K562 (cell line): ENCODE results near the gene NBR1. TPM values are rescaled to one million over a fixed set of nuclear protein-coding genes. Genes with fewer than 3 reads are reported as not detected.
"Not testable (repeated sequence)": the region's sequence is repeated elsewhere in the genome, so short reads cannot be mapped to it uniquely, and the experiment has no call there.

ENCODE experiments used
- ATAC-seq: fragments of 200-7000 bp; cut with Tn5 transposase; 3 replicates; pipeline ENCODE4 v1.9.1; 2020; ENCODE audit warnings: moderate library complexity
- BruUV-seq: library from RNA; stranded (reverse); fragments of 400-500 nt; replicated peaks from 2 replicates; lab custom pipeline; 2021; lab: Mats Ljungman, UMichigan
- CTCF ChIA-PET: fragments of 300-600 bp; formaldehyde crosslinking; extraction: SDS; loops from one replicate; lab custom pipeline; 2021; ENCODE audit warnings: low intra/inter-chr PET ratio; lab: Yijun Ruan, JAX
- POLR2A ChIA-PET: fragments of 300-600, 350-650 bp; sonication (Branson Sonifier 250); formaldehyde crosslinking; extraction: SDS; loops from one replicate; lab custom pipeline; 2021; ENCODE audit warnings: antibody characterized with exemption, inconsistent platforms; lab: Yijun Ruan, JAX
- DNase-seq, 4 experiments: peaks; one replicate each; pipeline versions ENCODE4 v3.0.0 to v3.0.0-alpha.2; 2011 to 2018; ENCODE audit warnings: low spot score in 3 of 4, mixed read lengths in 3 of 4; ENCODE audit errors: extremely low read depth in 1 of 4
- FAIRE-seq: peaks from 2 replicates; lab custom pipeline; 2011; peaks lifted over from hg19 to GRCh38; lab: Jason Lieb, UNC
- H2AFZ ChIP-seq: 2 replicates; pipeline ENCODE4 v1.6.0; 2011; ENCODE audit warnings: low read depth, low read length, control low read depth, inconsistent platforms
- H3K27ac ChIP-seq: fragments of 200-600 bp; 3 replicates; pipeline ENCODE4 v1.8.0; 2011; ENCODE audit warnings: low read depth, mild to moderate bottlenecking, control low read depth, inconsistent platforms, low read length, moderate library complexity, mixed read lengths; ENCODE audit errors: extremely low read depth
- H3K27me3 ChIP-seq, 2 experiments: fragments of 300-600 bp in 1 of 2; 2 replicates in 1 of 2; 3 replicates in 1 of 2; pipeline versions ENCODE4 v1.6.0 to v1.8.0; 2011; ENCODE audit warnings: inconsistent platforms in 2 of 2, low read length in 2 of 2, mild to moderate bottlenecking in 1 of 2, mixed read lengths in 1 of 2, moderate library complexity in 1 of 2; ENCODE audit not compliant: control insufficient read depth in 2 of 2, insufficient read depth in 2 of 2
- H3K36me3 ChIP-seq: fragments of 300-600 bp; 3 replicates; pipeline ENCODE4 v1.8.0; 2011; ENCODE audit warnings: mild to moderate bottlenecking, low read length, inconsistent platforms; ENCODE audit not compliant: control insufficient read depth, insufficient read depth
- H3K4me1 ChIP-seq, 2 experiments: fragments of 200-600 bp in 1 of 2; replicated peaks in 1 of 2; 2 replicates in 1 of 2; 3 replicates in 1 of 2; pipeline versions ENCODE4 v1.5.1 to v1.8.0; 2011; ENCODE audit warnings: inconsistent platforms in 2 of 2, low read length in 2 of 2, mild to moderate bottlenecking in 1 of 2, mixed read lengths in 1 of 2, moderate library complexity in 1 of 2; ENCODE audit not compliant: control insufficient read depth in 2 of 2, insufficient read depth in 2 of 2
- H3K4me2 ChIP-seq: 2 replicates; pipeline ENCODE4 v1.6.1; 2011; ENCODE audit warnings: low read length, control low read depth, inconsistent platforms, mixed read lengths; ENCODE audit not compliant: insufficient read depth
- H3K4me3 ChIP-seq: fragments of 200-600 bp; sonication (generic), shearing (Covaris generic); 2 replicates; pipeline ENCODE4 v1.5.1; 2016; ENCODE audit warnings: control low read depth, inconsistent platforms
- H3K79me2 ChIP-seq: fragments of 200-600 bp; 3 replicates; pipeline ENCODE4 v1.8.0; 2011; ENCODE audit warnings: low read length, inconsistent platforms; ENCODE audit not compliant: control insufficient read depth, insufficient read depth
- H3K9ac ChIP-seq, 2 experiments: 2 replicates each; pipeline versions ENCODE4 v1.6.0 to v1.6.1; 2011; ENCODE audit warnings: low read depth in 2 of 2, low read length in 2 of 2, control low read depth in 1 of 2, inconsistent platforms in 1 of 2, mild to moderate bottlenecking in 1 of 2, mixed read lengths in 1 of 2; ENCODE audit not compliant: insufficient read depth in 1 of 2
- H3K9me1 ChIP-seq: one replicate; pipeline ENCODE4 v1.6.0; 2011; ENCODE audit warnings: inconsistent platforms, mild to moderate bottlenecking, low read length, moderate library complexity; ENCODE audit not compliant: control insufficient read depth, insufficient read depth
- H3K9me3 ChIP-seq: replicated peaks from 2 replicates; pipeline ENCODE4 v1.5.1; 2011; ENCODE audit warnings: low read depth, low read length, inconsistent platforms; ENCODE audit not compliant: control insufficient read depth, insufficient read depth
- H4K20me1 ChIP-seq: replicated peaks from 2 replicates; pipeline ENCODE4 v1.6.1; 2011; ENCODE audit warnings: low read length, inconsistent platforms, mixed read lengths; ENCODE audit not compliant: control insufficient read depth, insufficient read depth
- WGBS: fragments of 100-300 bp; shearing (Covaris generic); methylation state at CpG from one replicate; pipeline ENCODE4 v1.1.6; 2016; ENCODE audit warnings: low coverage, mixed read lengths; ENCODE audit not compliant: insufficient coverage; ENCODE audit errors: missing lambda C conversion rate; 5-methylcytosine and 5-hydroxymethylcytosine counted together
- in situ Hi-C: fragments of 300-500 bp; cut with MboI; formaldehyde crosslinking; loops from 4 replicates; pipeline ENCODE4 v1.15.0; 2018; ENCODE audit warnings: inconsistent platforms, mixed read lengths
- intact Hi-C: fragments of 100-400 bp; cut with micrococcal nuclease; formaldehyde crosslinking; loops from 2 replicates; pipeline ENCODE4 v1.14.2; 2022
- polyA plus RNA-seq, 8 experiments: library from polyadenylated mRNA; depleted of rRNA in 4 of 8; stranded (reverse) in 5 of 8; unstranded in 3 of 8; fragments of >200 nt; fragmentation: Nextera tagmentation in 2 of 8; fragmentation: Illumina TruSeq in 1 of 8; extraction: Ambion mirVana in 2 of 8; extraction: Trizol in 1 of 8; gene quantifications; 2 replicates each; pipeline versions ENCODE4 v1.2.1 to v1.2.3, GENCODE V29; 2011 to 2014; ENCODE audit warnings: inconsistent platforms in 1 of 8, missing spikeins in 1 of 8
- total RNA-seq, 7 experiments: library from RNA; depleted of rRNA in 6 of 7; stranded (reverse); fragments of >200 nt in 6 of 7; fragmentation: Illumina TruSeq in 2 of 7; extraction: Trizol in 2 of 7; gene quantifications; 2 replicates each; pipeline versions ENCODE4 v1.2.1 to v1.2.3, GENCODE V29; 2011 to 2021; ENCODE audit warnings: low replicate concordance in 1 of 7

Gene NBR1
- total and polyA plus RNA-seq, 9 of the 15 experiments (the other 6 are each of a cell fraction or from before 2014, with no cell fraction given): 4.2 to 70.1 (median 39.9) TPM

DNA sequence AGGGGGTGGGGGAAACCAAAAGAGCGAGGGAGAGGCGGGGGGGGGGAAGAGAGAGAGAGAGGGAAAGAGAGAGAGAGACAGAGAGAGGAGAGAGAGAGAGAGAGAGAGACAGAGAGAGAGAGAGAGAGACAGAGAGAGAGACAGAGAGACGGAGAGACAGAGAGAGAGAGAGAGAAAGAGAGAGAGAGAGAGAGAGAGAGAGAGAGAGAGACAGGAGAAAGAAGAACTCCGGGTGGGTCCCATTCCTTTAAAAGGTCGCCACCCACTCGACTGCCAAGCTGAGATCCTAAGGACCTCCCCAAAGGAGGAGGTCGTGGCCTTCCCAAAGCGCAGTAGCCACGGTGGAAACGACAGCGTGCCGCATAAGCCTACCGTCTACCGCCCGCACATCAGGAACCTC is 62.2 kb downstream of the NBR1 start:
- H3K4me2 ChIP-seq, H4K20me1 ChIP-seq, H3K9me1 ChIP-seq, H3K9ac ChIP-seq, CTCF ChIA-PET, H3K9me3 ChIP-seq, DNase-seq, H3K36me3 ChIP-seq, H2AFZ ChIP-seq, intact Hi-C loops, H3K4me1 ChIP-seq, POLR2A ChIA-PET, BruUV-seq, in situ Hi-C loops, H3K4me3 ChIP-seq, H3K27ac ChIP-seq, H3K79me2 ChIP-seq, H3K27me3 ChIP-seq, ATAC-seq, FAIRE-seq: not testable (repeated sequence)
- no CpG with 5 or more reads among the region's 15 CpGs for WGBS

DNA sequence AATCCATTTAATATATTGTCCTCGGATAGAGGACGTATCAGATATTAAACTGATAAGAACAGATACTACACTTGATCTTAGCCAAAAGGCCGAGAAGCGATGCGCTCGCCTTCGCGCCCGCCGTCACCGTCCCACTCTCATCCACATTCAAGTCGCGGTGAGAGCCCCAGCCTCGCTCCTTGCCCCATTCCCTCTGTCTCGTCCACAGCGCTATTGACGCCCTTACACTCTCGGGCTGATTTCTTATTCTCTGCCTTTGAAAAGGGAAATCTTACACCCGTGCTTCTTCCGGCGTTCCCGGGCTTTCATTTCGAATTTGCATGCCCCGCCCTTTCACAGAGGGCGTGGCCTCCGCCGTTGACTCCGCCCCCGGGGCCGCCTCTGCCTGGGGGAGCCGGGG is 62.9 kb downstream of the NBR1 start, which contains the start of gene RNU2-1:
Gene RNU2-1 (minus strand): TSS at position 101 of the 400 bp plus-strand sequence.
- H3K9ac ChIP-seq, H3K27me3 ChIP-seq, intact Hi-C loops, CTCF ChIA-PET, in situ Hi-C loops, ATAC-seq, H3K4me2 ChIP-seq, H4K20me1 ChIP-seq, H3K9me3 ChIP-seq, H3K4me1 ChIP-seq, H2AFZ ChIP-seq, H3K79me2 ChIP-seq, H3K4me3 ChIP-seq, BruUV-seq, H3K36me3 ChIP-seq, H3K9me1 ChIP-seq, FAIRE-seq, POLR2A ChIA-PET, DNase-seq, H3K27ac ChIP-seq: not testable (repeated sequence)
- no CpG with 5 or more reads among the region's 31 CpGs for WGBS

DNA sequence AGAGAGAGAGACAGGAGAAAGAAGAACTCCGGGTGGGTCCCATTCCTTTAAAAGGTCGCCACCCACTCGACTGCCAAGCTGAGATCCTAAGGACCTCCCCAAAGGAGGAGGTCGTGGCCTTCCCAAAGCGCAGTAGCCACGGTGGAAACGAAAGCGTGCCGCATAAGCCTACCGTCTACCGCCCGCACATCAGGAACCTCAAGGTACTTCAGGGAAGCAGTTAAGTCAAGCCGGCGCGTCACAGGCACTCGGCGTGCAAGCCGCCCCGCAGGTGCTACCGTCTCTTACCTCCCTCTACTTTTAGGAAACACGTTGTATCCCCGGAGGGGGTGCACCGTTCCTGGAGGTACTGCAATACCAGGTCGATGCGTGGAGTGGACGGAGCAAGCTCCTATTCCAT is 68.6 kb downstream of the NBR1 start:
- CTCF ChIA-PET, H3K27ac ChIP-seq, DNase-seq, BruUV-seq, H3K9me1 ChIP-seq, H4K20me1 ChIP-seq, H3K9me3 ChIP-seq, POLR2A ChIA-PET, H3K36me3 ChIP-seq, H3K9ac ChIP-seq, H3K79me2 ChIP-seq, H3K4me1 ChIP-seq, H3K4me3 ChIP-seq, in situ Hi-C loops, H2AFZ ChIP-seq, FAIRE-seq, intact Hi-C loops, H3K27me3 ChIP-seq, H3K4me2 ChIP-seq: not testable (repeated sequence)
- peak; percentile 68 for ATAC-seq
- WGBS: no CpG with 5 or more reads among the region's 26 CpGs

DNA sequence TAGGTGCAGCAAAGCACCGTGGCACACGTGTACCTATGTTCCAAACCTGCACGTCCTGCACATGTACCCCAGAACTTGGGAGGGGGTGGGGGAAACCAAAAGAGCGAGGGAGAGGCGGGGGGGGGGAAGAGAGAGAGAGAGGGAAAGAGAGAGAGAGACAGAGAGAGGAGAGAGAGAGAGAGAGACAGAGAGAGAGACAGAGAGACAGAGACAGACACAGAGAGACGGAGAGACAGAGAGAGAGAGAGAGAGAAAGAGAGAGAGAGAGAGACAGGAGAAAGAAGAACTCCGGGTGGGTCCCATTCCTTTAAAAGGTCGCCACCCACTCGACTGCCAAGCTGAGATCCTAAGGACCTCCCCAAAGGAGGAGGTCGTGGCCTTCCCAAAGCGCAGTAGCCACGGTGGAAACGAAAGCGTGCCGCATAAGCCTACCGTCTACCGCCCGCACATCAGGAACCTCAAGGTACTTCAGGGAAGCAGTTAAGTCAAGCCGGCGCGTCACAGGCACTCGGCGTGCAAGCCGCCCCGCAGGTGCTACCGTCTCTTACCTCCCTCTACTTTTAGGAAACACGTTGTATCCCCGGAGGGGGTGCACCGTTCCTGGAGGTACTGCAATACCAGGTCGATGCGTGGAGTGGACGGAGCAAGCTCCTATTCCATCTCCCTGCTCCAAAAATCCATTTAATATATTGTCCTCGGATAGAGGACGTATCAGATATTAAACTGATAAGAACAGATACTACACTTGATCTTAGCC is 69.8 kb downstream of the NBR1 start:
- H3K36me3 ChIP-seq, in situ Hi-C loops, H3K9me3 ChIP-seq, BruUV-seq, DNase-seq, POLR2A ChIA-PET, H3K9me1 ChIP-seq, H4K20me1 ChIP-seq, H2AFZ ChIP-seq, intact Hi-C loops, H3K27me3 ChIP-seq, H3K9ac ChIP-seq, H3K4me1 ChIP-seq, H3K4me3 ChIP-seq, H3K4me2 ChIP-seq, FAIRE-seq, H3K79me2 ChIP-seq, H3K27ac ChIP-seq, CTCF ChIA-PET: not testable (repeated sequence)
- peak; percentile 66 for ATAC-seq
- no CpG with 5 or more reads among the region's 34 CpGs for WGBS
